GM19324 (cell line): Measurements from ENCODE around the gene MAPKBP1.
"Not testable (repeated sequence)": the region's sequence is repeated elsewhere in the genome, so short reads cannot be mapped to it uniquely, and the experiment has no call there.

Experiments used
- ATAC-seq: cut with Tn5 transposase; IDR thresholded peaks from one replicate; pipeline ENCODE4 v1.9.1; 2021; ENCODE audit warnings: mild to moderate bottlenecking, moderate library complexity; ENCODE audit not compliant: unreplicated experiment, low FRiP score

MAPKBP1 gene, protein sequence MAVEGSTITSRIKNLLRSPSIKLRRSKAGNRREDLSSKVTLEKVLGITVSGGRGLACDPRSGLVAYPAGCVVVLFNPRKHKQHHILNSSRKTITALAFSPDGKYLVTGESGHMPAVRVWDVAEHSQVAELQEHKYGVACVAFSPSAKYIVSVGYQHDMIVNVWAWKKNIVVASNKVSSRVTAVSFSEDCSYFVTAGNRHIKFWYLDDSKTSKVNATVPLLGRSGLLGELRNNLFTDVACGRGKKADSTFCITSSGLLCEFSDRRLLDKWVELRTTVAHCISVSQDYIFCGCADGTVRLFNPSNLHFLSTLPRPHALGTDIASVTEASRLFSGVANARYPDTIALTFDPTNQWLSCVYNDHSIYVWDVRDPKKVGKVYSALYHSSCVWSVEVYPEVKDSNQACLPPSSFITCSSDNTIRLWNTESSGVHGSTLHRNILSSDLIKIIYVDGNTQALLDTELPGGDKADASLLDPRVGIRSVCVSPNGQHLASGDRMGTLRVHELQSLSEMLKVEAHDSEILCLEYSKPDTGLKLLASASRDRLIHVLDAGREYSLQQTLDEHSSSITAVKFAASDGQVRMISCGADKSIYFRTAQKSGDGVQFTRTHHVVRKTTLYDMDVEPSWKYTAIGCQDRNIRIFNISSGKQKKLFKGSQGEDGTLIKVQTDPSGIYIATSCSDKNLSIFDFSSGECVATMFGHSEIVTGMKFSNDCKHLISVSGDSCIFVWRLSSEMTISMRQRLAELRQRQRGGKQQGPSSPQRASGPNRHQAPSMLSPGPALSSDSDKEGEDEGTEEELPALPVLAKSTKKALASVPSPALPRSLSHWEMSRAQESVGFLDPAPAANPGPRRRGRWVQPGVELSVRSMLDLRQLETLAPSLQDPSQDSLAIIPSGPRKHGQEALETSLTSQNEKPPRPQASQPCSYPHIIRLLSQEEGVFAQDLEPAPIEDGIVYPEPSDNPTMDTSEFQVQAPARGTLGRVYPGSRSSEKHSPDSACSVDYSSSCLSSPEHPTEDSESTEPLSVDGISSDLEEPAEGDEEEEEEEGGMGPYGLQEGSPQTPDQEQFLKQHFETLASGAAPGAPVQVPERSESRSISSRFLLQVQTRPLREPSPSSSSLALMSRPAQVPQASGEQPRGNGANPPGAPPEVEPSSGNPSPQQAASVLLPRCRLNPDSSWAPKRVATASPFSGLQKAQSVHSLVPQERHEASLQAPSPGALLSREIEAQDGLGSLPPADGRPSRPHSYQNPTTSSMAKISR (N-terminal part only)

GRCh38 chr15:41774062-41774881 is at the start of gene MAPKBP1:
TSS of gene MAPKBP1 (plus strand) at chr15:41774484. CDS start at chr15:41775276, 792 bp downstream.
- ATAC-seq = peak; percentile 84

- ATAC-seq = no peak
These were observed 47.1 kb upstream of the MAPKBP1 start for GRCh38 chr15:41727143-41727542.

DNA sequence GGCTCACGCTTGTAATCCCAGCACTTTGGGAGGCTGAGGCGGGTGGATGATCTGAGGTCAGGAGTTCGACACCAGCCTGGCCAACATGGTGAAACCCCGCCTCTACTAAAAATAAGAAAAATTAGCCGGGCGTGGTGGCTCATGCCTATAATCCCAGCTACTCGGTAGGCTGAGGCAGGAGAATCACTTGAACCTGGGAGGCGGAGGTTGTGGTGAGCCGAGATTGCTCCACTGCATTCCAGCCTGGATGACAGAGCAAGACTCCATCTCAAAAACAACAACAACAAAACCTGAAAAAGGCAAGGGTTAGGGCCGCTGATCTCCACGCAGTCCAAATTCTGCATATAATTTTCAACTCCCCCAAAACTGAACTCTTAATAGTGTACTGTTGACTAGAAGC is 46.2 kb upstream of the MAPKBP1 start:
- ATAC-seq = not testable (repeated sequence)

DNA sequence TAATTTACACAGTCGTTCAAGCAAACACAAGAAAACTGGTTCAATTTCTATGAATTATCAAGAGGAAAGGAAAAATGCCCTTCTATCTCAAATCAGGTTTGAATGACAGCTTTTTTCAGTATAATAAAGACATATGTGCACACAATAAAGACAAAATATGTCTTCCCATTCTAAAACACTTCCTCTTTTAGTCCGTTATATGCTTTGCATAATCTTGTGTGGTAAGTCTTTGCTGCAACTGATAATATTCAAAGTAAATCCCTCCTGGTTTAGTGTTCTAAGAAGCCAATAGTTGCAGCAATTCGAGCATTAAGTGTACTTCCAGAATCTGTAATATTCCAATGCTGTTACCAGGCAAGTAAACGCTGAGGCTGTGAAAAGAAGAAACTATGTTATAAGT is 43.7 kb upstream of the MAPKBP1 start:
- ATAC-seq = no peak

GRCh38 chr15:41732483-41732882 is 41.8 kb upstream of the MAPKBP1 start:
- no peak for ATAC-seq

DNA sequence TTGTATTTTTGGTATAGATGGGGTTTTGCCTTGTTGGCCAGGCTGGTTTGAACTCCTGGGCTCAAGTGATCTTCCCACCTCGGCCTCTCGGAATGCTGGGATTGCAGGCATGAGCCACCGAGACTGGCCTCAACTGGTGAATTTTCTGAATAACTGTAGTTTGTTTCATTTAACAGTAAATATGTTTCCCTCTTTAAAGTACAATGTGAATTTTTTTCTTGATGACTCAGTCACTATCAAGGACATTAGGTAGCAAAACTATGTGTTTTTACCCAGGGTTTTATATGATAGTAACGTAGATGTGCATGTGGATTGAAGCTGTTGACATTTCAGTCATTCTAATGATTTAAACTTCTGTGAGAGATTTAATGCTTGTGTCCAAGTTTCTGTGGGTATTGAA is 40.2 kb upstream of the MAPKBP1 start:
- ATAC-seq = no peak

DNA sequence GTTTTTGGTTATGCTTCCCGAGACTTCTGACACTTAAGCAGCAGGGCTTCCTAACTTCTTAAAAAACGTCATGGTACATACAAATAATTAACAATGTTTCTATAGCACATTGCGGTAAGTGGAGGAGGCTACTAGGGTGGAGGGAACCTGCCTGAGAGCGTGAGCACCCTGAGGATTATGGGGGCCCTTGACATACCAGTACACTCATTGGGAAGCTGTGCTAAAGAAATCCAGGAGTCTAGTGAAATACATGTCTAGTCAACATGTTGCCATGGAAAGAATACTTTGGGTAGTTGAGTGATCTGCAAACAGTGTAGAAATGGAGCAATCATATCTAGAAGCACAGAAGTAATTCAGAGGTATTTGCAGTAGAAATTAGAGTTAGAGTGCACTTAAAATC is 39.2 kb upstream of the MAPKBP1 start:
- no peak for ATAC-seq

GRCh38 chr15:41735492-41735891 is 38.8 kb upstream of the MAPKBP1 start:
- not testable (repeated sequence) for ATAC-seq

DNA sequence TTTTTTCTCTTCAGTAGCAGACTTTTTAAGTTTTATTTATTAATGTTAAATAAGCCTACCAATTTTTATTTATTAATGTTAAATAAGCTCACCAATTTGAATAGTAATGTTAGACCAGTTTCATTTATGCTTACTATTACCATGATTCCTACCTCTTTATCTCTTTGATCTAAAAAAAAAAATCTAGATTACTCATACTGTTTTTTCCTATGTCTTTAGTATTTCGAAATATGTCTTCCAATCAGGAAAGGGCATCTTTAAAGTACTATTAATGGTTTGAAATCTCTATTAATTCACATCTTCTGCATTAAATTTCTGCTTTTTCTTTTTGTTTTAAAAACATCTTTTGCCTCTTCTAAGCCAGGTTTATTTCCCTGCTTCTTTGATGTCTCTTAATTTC is 27.5 kb upstream of the MAPKBP1 start:
- ATAC-seq = no peak

GRCh38 chr15:41756198-41756597 is 18.1 kb upstream of the MAPKBP1 start:
- ATAC-seq = no peak

- no peak for ATAC-seq
These were observed 1.5 kb upstream of the MAPKBP1 start for GRCh38 chr15:41772720-41773331.

DNA sequence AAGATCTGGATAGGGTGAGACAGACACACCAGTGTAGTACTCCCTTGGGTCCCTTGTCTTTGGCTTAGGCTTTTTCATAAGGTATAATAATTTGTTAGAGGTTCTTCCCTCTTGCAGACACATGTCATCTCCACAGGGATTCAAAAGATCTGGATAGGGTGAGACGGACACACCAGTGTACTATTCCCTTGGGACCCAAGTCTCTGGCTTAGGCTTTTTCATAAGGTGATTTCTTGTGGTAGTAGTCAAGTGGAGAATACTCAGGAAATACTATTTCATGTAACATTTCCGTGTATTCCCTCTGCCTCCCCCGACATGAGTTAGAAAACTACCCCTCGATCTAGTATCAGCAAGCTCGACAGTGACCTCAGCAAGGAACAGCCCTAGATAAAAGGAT is 954 bp upstream of the MAPKBP1 start:
- ATAC-seq = no peak

GRCh38 chr15:41773729-41774061 is 589 bp upstream of the MAPKBP1 start:
- ATAC-seq = no peak

GRCh38 chr15:41774882-41775417 is 666 bp downstream of the MAPKBP1 start:
- ATAC-seq = no peak

GRCh38 chr15:41775651-41776050 is 1.4 kb downstream of the MAPKBP1 start:
- no peak for ATAC-seq

DNA sequence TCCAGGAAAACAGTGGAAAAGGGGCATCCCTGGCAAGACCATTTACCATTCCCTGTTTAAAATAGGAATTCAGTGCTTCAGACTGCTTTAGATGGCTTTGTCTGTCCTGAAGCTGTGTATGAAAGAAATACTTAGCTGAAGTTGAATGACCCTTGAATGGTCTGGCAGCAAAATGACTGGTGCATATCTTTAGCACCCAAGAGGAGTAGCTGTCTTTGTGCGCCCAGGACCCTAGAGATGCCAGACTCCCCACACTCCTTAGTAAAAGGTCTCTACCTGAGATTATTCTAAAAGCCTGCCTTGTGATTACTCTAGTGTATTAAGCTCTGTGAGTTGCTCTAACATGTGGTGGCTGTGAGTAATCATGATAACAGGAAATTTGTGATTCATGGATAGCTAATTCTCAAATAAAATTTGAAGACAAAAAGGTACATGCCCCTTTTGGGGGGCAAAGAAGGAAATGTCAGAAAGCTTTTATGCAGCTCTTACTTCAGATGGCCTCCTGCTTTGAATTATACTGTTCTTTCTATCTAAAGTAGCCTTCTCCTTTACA is 3.2 kb downstream of the MAPKBP1 start:
- ATAC-seq = no peak

DNA sequence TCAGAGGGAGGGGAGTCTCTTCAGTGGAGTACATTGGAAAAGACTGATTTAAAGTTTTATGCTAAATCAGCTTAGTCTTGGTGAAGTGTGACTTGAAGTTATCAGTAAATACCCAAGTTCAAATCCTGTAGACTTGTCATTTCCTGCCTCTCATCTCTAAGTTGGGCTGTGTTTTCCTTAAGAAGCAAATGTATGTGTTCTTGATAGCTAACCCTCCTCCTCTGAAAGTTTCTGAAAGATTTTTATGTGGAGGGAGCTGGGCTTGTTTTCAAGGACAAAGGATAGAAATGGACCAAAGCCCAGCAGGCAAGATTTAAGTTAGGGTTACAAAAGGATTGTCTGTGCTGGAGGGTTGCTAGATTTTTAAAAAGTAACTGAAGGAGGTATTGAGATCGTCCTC is 4.2 kb downstream of the MAPKBP1 start:
- ATAC-seq = no peak

- no peak for ATAC-seq
These were observed 5.4 kb downstream of the MAPKBP1 start for GRCh38 chr15:41779662-41780157.

- ATAC-seq = no peak
These were observed 6.0 kb downstream of the MAPKBP1 start for GRCh38 chr15:41780266-41780665.
